ENCODE results near the gene CNPY1.

The CNPY1 gene

DNA sequence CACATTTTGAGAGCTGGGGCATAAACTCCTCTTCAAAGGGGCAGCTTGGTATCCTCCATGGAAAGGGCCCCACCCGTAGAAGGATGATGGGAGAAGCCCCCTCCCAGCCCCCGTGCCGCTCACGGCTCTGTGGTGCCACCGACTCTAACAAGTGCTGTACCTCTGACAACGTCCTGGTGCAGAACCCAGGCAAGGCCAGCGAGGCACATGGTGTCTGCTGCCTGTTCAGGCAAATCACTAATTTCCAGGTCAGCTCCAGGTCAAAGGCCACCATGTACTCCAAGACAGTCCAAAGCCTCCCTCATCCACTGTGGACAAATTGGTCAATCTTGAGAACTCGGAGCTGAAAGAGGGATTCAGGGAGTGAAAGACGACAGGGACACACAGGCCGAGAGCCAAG, 11.4 kb upstream of the CNPY1 start:
- DNase-seq, result no peak

- no peak for DNase-seq
Observed at GRCh38 chr7:155556763-155557162, 10.4 kb upstream of the CNPY1 start.

- no peak for DNase-seq
Observed at GRCh38 chr7:155555116-155555695, 8.8 kb upstream of the CNPY1 start.

DNA sequence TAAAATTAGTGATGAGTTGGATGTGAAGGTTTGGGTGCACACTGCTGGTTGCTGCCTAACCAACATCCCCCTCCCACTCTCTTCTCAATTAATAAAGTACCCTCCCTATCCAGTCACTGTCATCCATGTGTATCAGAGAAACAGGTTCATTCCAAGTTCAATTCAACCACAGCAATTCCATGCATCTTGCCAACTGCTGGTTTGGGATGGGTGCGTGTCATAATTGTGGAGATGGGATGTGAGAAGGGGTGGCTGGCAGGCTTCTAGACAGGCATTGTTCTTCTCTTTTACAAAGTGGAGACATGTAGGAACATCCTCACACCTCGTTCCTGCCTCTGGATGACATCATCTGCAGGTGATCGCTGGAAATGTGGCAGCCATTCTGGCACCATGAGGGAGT, 7.5 kb upstream of the CNPY1 start:
- DNase-seq, result no peak

- DNase-seq, result no peak
Observed at GRCh38 chr7:155551785-155552611, 5.6 kb upstream of the CNPY1 start.

DNA sequence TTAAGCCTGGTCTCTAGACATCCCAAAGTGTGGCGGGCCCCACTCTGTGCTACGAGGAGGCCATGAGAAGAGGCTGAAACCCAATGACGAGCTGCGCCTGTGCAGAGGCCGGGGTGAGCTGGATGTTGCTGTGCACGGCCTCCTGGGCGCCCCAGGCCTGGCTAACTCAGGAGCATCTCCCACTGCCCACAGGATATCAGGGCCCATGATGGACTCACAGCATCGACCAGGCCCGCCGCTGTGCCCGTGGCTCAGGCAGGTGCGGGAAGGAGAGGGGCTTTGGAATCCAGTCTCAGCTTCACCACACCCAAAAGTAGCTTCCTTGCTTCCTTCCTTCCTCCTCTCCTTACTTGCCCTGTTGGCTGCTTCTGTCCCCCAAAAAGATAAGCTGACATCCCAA, 4.6 kb upstream of the CNPY1 start:
- DNase-seq, result no peak

DNA sequence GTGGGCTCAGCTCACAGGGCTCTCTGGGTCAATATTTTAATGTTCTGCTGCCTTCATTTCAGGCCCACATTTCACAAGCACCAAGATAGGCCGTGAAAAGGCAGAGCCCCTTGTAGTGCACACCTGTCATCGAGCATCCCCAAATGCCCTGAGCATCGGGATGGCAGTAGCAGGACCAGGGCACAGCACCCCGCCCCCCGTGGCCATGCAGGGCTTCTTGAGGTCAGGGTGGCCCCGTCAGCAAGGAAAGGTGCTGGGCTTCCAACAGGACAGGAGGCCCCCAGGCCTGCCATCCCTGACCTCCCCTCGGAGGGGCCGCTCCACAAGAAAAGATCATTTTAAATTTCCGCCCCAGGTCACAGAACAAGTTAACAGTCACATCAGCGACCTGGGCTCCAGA, 2.9 kb upstream of the CNPY1 start:
- no peak for DNase-seq

DNA sequence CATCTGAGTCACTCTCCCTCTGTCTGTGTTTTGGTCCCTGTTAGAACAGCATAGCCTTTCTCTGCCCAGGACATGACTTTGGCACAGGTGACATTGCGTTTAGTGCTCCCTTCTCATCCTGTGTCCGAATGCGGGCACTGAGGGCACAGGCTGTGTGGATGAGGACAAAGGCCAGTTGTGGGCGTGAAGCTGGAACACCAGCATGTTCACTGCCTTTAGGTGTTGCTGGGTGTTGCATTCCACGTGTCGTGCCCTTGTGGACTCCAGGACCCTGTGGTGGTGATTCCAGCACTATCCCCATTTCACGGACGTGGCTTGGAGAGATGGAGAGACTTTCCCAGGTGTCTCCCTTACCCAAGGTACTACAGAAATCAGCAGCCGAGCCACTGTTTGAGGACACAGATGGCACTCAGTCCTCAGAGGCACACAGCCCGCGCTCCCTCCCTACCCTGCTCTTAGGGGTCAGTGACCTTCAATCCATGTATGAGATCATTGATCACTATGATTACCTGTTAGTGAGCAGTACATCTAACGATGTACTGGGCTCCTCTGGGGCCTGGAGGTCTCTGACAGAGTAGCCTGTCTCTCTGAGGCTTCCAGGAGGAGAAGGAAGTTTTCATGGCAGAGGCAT, 917 bp upstream of the CNPY1 start:
- DNase-seq, result no peak

DNA sequence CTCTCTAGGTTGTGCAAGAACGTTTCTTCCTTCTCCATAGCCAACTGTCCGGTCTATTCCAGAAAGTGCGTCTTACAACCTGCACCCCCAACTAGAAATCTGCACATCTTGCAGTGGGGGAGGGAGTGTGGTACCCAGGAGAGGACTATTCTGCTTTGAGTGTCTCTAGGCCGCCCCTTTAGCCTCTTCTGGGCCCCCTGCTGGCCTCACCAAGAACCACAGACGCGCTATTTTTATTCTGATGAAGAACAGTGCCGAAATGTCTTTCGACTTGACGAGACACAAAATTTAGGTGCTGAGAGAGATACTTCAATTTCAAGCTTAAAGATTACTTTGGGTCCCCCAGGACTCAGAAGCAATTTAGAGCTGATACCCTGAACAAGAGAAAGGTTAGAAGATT, 1.0 kb downstream of the CNPY1 start:
- DNase-seq, result no peak

GRCh38 chr7:155544485-155544884, 1.9 kb downstream of the CNPY1 start:
- DNase-seq, result no peak

DNA sequence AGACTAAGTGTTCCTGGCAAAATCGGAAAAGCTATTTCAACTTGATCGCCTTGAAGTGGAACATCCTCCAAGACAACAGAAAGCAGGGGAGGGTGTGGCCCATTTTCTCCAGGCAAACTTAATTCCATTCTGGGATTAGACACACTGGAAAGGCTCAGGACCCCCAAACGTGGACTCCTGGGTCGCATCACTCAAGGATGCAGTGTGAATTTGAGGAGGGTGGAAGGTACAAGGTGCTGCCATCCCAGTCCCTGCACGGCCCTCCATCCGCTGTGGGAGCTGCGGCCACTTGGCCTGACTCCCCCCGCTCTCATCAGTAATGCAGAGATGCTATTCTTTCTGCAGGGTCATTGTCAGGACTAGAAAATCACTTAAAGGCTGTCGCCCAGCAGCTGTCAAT, 2.4 kb downstream of the CNPY1 start:
- no peak for DNase-seq

GRCh38 chr7:155543011-155543876, 3.1 kb downstream of the CNPY1 start:
- DNase-seq, result no peak

DNA sequence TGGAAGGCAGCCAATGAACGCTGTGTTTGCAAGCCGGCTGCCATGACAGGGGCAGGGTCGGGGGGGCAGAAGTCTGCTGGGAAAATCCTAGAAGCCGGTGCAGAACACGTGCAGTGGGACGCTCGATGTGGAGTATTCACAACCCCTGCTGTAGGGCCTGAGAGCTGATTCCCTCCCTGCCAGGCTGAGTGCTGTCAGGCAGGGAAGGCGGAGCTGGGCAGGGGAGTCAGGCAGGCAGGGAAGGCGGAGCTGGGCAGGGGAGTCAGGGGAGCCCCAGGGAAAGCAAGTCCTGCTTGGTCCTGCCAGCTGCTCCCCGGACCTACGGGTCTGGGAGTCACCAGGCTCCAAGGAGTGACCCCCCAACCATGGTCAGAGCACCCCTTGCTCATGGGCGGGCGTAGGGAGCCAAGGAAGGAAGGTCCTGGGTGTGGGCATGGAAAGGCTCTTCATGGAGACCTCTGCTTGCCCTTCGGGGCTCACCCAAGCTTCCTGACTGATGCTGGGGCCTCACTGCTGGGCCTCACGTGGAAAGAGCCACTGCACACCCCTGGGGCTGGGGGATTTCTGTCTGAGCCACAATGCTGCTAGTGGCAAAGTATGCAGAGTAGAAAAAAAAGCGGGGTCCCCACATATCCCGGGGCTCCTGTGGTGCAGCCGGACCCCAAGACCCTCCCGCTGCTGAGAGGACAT, 4.2 kb downstream of the CNPY1 start:
- no peak for DNase-seq

- no peak for DNase-seq
Observed at GRCh38 chr7:155540553-155540952, 5.8 kb downstream of the CNPY1 start.

DNA sequence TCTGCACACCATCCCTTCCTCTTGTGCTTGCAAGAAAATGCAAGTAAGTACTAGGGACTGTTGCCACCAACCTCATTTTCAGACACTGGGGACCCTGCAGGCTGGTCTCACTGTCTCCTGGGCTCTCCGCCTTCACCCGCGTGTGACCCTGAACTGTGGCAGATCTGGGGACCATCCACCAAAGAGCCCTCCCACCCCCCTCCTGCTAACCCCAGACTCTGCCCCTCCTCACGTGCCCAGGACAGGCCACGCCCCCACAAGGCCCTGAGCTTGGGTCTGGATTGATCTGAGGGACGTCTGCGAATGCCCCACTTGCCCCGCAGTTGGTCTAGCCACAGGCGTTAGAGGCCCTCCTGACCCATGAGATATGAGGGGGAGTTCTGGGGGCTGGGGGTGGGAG, 8.1 kb downstream of the CNPY1 start:
- no peak for DNase-seq

DNA sequence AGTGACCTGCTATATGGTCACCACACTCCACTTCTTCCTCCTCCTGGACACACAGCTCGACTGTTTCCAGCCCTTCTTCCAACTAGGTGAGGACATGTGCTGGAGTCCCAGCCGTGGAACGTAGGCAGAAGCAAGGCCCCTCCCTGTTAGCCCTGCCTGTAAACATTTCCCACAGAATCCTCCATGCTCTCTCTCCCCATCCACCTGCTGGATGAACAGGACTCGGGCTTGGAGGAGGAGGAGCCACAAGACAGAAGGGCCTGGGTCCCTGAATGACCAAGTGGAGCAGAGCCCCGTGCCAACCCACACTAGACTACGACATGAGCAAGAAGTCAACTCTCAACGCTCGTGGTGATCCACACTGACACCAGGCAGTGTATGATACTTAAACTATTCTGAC, 9.9 kb downstream of the CNPY1 start:
- DNase-seq, result no peak

DNA sequence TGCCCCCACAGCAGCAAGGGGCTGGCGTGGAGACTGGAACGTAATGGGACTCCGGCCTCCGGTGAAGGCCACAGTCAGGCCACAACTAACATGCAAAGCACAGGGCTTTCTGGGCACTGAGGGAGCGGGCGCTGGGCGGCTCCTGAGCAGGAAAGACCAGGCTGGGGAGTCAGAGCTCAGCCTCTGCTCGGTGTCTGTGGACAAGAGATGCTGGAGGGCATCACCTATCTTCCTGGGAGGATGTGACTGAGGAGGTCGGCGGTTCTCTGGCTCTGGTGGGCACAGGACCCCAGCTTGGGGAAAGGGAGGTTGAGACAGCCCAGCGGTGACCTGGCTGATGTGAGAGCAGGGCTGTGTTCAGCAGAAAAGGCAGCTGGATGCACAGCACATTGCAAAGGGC, 11.7 kb downstream of the CNPY1 start:
- DNase-seq, result no peak

GRCh38 chr7:155533827-155534690, 12.3 kb downstream of the CNPY1 start:
- no peak for DNase-seq

- DNase-seq, result no peak
Observed at GRCh38 chr7:155533120-155533826, 13.1 kb downstream of the CNPY1 start.

DNA sequence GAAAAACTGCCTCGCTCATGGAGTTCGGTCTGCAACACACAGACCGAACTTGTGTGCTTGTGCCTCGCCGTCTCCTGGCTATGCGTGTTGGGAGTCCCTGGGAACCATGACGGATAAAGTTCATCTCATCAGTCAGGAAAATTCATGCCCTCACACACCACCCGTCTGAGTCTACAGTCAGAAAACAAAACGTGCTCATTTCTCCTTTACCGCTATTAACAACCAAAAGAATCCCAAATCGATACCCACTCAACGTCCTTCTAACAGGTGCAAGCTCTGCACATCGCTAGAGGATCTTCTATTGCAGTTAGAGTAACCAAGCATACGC, 13.6 kb downstream of the CNPY1 start:
- DNase-seq, result no peak

GRCh38 chr7:155531681-155532080, 14.7 kb downstream of the CNPY1 start:
- no peak for DNase-seq
